Measurements from ENCODE around the gene MORN4.

MORN4 gene

DNA sequence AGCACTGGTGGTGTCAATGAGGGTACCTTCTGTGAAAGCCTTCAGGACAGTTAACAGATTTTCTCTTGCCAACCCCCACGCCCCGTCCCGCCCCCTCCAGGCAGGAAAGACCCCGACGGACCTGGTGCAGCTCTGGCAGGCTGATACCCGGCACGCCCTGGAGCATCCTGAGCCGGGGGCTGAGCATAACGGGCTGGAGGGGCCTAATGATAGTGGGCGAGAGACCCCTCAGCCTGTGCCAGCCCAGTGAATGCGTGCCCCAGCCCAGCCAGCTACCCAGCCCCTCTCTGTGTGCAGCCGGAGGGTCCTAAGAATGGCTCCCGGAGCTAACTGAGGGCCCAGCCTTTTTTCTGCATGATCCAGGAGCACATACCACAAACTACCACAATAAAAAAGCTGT is 49.8 kb downstream of the MORN4 start:
- TF ChIP-seq SIN3A (IDR thresholded peaks at IDR 0.05; ENCODE audit: borderline replicate concordance, insufficient read depth, low read length) (no peak), TAF1 (IDR thresholded peaks at IDR 0.05; ENCODE audit: borderline replicate concordance, insufficient read depth, low read length) (no peak), POLR2AphosphoS5 (IDR thresholded peaks at IDR 0.05; ENCODE audit: low read depth, low read length) (no peak), FOXP2 (optimal IDR thresholded peaks at IDR 0.05; ENCODE audit: borderline replicate concordance, extremely low read depth, extremely low read length, insufficient read depth) (no peak)

DNA sequence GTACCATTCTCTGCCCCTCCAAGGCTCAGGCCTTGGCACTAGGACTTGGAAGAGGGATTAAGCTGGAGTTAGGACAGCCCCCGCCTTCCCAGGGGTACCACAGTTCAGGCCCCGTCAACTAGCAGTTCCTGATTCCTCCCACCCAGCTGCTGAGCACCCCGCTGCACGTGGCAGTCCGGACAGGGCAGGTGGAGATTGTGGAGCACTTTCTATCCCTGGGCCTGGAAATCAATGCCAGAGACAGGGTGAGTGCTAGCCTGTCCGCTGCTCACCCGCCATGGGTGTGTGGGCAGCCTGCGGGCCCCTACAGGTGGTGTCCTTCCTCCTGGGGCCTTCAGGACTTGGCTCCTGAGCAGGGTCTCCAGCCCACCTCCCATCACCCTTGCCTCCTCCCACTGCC is 51.1 kb downstream of the MORN4 start:
- TF ChIP-seq POLR2AphosphoS5 (IDR thresholded peaks at IDR 0.05; ENCODE audit: low read depth, low read length) = no peak
- TF ChIP-seq, protein P1, sequence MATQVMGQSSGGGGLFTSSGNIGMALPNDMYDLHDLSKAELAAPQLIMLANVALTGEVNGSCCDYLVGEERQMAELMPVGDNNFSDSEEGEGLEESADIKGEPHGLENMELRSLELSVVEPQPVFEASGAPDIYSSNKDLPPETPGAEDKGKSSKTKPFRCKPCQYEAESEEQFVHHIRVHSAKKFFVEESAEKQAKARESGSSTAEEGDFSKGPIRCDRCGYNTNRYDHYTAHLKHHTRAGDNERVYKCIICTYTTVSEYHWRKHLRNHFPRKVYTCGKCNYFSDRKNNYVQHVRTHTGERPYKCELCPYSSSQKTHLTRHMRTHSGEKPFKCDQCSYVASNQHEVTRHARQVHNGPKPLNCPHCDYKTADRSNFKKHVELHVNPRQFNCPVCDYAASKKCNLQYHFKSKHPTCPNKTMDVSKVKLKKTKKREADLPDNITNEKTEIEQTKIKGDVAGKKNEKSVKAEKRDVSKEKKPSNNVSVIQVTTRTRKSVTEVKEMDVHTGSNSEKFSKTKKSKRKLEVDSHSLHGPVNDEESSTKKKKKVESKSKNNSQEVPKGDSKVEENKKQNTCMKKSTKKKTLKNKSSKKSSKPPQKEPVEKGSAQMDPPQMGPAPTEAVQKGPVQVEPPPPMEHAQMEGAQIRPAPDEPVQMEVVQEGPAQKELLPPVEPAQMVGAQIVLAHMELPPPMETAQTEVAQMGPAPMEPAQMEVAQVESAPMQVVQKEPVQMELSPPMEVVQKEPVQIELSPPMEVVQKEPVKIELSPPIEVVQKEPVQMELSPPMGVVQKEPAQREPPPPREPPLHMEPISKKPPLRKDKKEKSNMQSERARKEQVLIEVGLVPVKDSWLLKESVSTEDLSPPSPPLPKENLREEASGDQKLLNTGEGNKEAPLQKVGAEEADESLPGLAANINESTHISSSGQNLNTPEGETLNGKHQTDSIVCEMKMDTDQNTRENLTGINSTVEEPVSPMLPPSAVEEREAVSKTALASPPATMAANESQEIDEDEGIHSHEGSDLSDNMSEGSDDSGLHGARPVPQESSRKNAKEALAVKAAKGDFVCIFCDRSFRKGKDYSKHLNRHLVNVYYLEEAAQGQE (IDR thresholded peaks at IDR 0.05; ENCODE audit: insufficient read depth in 1 of 2, low read depth in 2 of 2, low read length in 2 of 2) = no peak
- TF ChIP-seq SIN3A (IDR thresholded peaks at IDR 0.05; ENCODE audit: borderline replicate concordance, insufficient read depth, low read length) = no peak
- no peak for TF ChIP-seq TAF1 (IDR thresholded peaks at IDR 0.05; ENCODE audit: borderline replicate concordance, insufficient read depth, low read length)
- TF ChIP-seq FOXP2 (optimal IDR thresholded peaks at IDR 0.05; ENCODE audit: borderline replicate concordance, extremely low read depth, extremely low read length, insufficient read depth) = no peak

DNA sequence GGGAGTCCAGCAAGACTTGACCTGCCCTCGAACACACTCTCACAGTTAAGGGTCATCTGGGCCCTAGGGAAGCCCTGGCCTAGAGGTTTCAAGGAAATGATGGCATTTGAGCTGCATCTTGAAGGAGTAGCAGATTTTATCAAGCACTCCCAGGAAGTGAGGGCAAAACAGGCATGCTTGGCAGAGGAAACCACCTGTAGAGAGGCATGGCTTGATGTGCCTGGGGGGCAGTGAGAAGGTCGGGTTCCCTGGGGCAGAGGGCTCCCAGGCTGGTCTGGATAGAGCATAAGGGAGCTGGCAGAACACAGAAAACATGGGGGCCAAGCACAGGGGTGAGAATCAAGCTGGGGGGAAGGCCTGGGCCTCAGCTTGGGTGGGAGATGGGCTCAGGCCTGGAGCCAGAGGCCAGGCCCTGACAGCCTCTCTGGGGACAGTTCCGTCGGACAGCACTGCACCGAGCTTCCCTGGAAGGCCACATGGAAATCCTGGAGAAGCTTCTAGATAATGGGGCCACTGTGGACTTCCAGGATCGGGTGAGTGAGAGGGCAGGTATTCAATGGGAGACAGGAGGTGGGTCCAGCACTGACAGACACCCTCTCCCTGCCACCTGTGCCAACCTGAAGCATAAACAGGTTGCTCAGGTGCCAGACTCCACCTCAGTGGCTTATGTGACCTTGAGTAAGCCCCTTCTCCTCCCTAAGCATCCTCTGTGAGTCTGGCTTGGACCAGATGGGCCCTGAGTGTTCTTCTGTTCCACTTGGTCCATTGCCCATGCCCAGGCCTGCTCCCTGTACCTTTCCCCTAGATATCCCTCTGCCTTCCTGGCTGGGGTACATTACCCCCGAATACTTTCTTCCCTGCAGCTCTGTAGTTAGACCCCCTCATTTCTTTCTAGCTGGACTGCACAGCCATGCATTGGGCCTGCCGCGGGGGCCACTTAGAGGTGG is 52.6 kb downstream of the MORN4 start:
- TF ChIP-seq, protein P1 (IDR thresholded peaks at IDR 0.05; ENCODE audit: insufficient read depth in 1 of 2, low read depth in 2 of 2, low read length in 2 of 2) = no peak
- TF ChIP-seq POLR2AphosphoS5 (IDR thresholded peaks at IDR 0.05; ENCODE audit: low read depth, low read length) = no peak
- no peak for TF ChIP-seq SIN3A (IDR thresholded peaks at IDR 0.05; ENCODE audit: borderline replicate concordance, insufficient read depth, low read length)

DNA sequence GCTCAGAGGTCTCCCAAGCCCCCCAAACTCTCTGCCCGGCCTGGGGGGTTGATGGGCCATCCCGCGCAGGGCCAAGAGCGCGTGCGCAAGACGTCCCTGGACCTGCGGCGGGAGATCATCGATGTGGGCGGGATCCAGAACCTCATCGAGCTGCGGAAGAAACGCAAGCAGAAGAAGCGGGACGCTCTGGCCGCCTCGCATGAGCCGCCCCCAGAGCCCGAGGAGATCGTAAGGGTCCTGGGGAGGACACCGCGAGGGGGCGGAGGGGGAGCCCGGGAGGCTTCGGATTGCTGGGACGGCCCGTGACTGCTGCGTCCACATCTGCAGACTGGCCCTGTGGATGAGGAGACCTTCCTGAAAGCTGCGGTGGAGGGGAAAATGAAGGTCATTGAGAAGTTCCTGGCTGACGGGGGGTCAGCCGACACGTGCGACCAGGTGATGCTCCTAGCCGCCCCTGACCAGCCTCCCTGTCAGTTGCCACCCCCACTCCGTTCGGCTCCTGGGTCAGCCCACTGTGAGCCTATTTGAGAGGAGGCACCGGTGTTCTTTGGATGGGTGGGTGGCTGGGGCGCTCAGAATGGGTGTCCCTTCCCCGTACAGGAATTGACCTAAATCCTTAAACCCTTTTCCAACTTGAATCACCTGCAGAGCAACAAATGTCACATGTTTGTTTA is 55.0 kb downstream of the MORN4 start:
- TF ChIP-seq SIN3A (IDR thresholded peaks at IDR 0.05; ENCODE audit: borderline replicate concordance, insufficient read depth, low read length) = no peak

DNA sequence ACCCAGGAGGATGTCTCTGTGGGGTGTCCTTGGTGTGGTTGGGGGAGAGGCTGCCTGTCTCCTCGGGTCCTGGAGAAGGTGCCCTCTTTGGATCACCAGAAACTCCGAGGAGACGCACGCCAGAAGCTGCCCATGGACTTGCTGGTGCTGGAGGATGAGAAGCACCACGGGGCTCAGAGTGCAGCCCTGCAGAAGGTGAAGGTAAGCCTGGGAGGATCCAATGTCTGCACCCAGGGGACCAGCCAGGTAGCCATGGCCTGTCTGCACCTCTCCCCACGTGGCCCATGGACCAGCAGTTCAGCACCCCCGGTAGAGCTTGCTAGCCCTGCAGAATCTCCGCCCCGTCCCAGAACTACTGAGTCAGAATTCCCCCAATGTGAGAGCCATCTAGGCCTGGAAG is 55.6 kb downstream of the MORN4 start:
- no peak for TF ChIP-seq TAF1 (IDR thresholded peaks at IDR 0.05; ENCODE audit: borderline replicate concordance, insufficient read depth, low read length)
- TF ChIP-seq POLR2AphosphoS5 (IDR thresholded peaks at IDR 0.05; ENCODE audit: low read depth, low read length) = no peak
- TF ChIP-seq FOXP2 (optimal IDR thresholded peaks at IDR 0.05; ENCODE audit: borderline replicate concordance, extremely low read depth, extremely low read length, insufficient read depth) = no peak
- TF ChIP-seq SIN3A (IDR thresholded peaks at IDR 0.05; ENCODE audit: borderline replicate concordance, insufficient read depth, low read length) = no peak
- TF ChIP-seq, protein P1 (IDR thresholded peaks at IDR 0.05; ENCODE audit: insufficient read depth in 1 of 2, low read depth in 2 of 2, low read length in 2 of 2) = no peak

DNA sequence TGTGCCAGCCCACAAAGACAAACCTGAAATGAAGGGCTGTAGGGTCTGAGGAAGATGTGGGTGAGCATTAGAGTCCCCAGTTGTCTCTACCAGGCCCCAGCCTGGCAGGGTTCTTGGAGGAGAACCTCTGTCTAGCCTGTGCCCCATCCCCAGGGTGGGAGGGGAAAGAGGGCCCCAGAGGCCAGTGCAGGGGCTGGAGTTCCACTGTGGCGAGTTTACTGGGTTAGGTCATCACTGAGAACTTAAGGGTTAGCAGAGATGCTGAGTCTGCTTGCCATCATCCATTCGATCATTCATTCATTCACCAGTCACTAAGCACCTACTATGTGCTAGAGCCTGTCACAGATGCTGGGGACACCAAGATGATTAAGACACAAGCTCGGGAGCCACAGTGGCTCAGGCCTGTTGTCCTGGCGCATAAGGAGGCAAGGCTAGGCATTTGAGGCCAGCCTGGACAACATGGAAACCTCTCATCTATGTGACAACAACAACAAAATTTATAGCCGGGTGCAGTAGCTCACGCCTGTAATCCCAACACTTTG is 58.1 kb downstream of the MORN4 start:
- TF ChIP-seq SIN3A (IDR thresholded peaks at IDR 0.05; ENCODE audit: borderline replicate concordance, insufficient read depth, low read length) = no peak
